ENCODE data around the gene SCTR.

The SCTR gene

DNA sequence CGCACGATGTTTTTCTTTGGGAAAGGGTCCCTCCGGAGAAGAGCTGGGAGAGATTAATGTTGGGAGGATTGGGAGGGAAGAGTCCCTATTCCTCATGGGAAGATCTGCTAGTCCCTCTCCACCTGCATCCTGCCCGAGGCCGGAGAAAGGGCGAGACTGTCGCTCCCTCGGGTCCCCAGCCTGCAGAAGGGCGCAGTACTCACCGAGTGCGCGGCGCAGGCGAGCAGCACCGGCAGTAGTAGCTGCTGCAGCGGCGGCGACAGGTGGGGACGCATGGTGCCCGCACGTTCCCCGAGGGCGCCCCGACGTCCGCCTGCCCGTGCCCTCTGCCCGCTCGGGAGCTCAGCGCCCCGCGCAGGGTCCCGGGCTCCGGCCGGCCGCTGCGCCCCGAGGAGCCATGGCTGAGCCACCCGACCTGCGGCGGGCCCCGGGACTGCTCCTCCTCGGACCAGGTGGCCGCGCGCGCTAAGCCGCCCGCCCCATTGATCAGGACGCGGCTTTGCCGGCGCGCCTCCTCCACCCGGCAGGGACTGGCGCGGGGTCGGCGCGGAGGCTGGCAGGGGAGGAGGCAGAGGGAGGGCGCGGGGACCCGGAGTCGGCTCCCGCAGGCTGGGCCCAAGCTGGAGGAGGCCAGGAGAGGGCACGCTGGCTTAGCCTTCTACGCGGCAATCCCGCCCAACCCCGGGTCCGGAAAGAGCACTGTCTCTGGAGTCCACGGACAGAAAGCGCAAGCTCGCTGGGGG lies at the start of gene SCTR:
Gene SCTR (minus strand): TSS at position 532 of the 743 bp plus-strand sequence. CDS start 257 bp downstream, at position 275.
- FAIRE-seq = no peak

GRCh38 chr2:119567292-119567691 lies 43.0 kb upstream of the SCTR start:
- FAIRE-seq = no peak

GRCh38 chr2:119565481-119565880 lies 41.2 kb upstream of the SCTR start:
- FAIRE-seq = no peak

GRCh38 chr2:119553687-119554344 lies 29.5 kb upstream of the SCTR start:
- FAIRE-seq = no peak

GRCh38 chr2:119552902-119553301 lies 28.6 kb upstream of the SCTR start:
- no peak for FAIRE-seq

DNA sequence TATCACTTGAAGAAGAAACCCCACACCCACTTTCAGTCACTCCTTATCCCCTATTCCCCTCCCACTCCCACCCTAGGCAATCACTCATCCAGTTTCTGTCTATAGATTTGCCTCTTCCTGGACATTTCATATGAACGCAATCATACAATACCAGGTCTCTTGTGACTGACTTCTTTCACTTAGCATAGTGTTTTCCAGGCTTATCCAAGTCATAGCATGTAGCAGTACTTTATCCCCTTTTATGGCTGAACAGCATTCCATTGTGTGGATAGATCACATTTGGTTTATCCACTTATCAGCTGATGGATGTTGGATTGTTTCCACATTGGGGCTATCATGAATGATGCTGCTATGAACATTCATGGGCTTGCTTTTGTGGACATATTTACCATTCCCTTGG lies 26.6 kb upstream of the SCTR start:
- no peak for FAIRE-seq

DNA sequence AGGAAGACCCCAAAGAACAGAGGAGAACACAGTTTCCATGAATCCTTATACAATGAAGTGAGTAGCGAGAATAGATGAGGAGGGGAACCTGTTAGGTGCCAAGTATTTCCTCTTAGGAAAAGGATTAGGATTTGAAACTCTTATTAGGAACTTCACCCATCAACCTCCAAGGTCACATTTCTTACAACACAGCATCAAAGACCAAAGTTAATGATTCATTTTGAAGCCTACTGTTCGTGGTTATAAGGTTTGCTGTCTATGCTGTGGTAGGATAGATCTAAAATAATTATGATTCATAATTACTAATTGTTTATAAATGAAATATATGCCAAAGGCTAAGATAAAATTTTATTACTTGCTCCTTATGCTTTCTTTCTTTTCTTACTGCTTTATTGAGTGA lies 26.1 kb upstream of the SCTR start:
- no peak for FAIRE-seq

DNA sequence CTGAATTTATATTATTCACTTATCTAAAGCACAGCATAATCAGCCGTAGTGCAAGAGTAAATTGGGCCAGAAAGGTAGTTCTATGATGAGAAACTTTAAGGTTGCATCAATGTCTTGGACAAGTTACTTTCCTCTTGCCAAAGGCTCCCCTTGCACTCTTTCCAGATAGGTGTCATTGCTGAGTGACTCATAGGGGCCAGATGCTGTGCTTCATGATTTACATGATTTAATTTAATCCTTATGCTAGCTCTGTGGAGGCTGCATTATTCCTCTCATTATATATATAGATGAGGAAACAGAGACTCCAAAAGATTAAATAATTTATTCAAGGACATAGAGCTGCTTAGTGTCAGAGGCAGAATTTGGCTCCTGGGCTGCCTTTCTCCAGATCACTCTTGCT lies 25.0 kb upstream of the SCTR start:
- FAIRE-seq = no peak

DNA sequence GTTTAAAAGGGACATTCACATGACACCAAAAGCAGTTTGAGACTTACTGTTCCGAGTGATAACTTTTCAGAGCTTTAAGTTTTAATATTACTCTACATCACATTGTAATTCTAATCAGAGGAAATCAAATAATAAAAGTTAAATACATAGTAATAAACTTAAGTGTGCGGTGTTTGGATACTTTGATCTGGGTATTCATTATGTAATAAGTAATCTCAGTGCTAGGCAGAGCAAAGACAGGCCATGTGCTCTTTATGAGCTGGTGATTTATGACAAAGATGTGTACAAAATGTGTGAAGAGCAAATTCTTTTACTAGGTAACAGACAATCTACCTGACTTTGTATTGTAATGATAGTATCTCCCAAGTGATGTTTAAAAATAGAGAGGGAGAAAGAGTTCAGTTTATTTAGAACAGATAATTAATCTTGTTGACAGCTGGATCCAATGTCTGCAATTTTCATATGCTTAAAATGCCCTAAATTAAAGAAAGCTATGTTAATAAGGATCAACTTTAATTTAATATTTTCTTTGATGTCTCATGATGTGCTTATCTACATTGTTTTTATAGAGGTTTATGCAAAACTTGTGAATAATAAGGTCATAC lies 24.3 kb upstream of the SCTR start:
- FAIRE-seq = no peak

- FAIRE-seq = no peak
Measured at GRCh38 chr2:119546447-119546767, 22.1 kb upstream of the SCTR start.

DNA sequence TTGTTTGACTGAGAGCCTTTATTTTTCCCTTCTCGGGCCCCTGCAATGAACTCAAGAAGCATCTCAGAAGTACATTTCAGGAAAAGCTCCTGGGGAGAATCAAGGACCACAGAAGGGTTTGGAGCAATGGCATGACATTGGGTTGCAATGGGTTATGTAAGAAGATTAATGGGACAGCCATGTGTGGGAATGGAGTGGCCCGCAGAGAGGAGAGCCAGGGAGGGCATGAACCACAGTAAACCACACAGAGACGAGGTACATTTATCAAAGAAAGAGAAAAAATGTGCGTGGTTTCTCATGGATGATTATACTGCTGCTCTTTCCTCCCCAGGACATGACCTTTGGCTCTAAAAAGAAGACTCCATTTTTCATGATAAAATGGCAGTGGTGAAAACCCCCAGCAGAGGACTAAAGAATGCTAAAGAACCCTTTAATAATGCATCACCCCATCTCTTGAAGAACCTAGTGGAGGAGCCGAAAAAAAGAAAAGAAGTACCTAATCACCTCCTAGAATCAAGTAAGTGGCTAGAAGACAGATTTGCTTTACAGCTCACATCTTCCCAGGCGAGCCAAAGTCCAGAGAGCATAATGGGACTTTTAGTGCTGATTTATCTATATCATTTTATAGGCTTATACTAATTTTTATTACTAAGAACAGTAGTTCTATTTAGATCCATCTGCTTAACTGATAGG lies 21.6 kb upstream of the SCTR start:
- no peak for FAIRE-seq

- FAIRE-seq = no peak
Measured at GRCh38 chr2:119544939-119545475, 20.7 kb upstream of the SCTR start.

DNA sequence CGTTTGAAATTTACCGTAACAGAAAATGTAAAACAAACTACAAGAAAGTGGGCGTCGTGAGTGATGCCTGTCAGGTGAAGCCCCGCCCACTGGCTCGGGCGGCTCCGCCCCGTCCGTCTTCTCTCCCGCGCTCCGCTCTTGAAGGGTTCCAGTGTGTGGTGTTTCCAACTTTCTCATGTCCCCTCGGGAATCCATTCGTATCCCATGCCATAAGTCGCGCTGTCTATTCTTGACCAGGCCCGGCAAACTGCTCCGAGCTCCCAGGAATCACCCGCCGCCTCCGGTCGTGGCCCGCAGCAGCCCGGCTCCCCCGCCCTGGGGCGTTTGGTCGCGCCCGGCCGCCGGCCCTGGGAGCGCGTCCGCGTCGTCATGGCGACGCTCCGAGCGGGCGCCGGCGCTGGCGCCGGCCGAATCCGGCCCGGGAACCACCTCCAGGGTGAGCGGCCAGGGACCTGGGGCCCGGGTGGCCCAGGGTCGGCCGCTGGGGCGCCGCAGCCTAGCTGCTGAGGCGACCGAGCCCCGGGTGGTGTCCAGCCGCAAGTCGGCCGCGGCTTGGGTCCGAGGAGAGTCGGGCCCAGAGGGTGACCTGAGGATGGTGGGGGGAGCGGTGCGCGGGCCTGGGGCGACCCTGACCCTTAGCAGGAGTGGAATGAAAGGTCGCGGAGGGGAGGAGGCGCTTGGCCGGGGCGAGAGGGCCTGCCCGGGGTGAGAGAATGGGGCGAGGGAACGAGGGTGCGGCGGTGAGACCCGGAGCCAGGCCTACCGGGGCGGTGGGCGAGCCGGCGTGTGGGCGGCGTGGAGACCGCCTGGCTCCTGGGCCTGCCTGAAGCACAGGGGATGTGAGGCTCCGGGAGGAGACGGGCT lies 20.0 kb upstream of the SCTR start, which contains the start of gene CFAP221:
Gene CFAP221 (plus strand): TSS at position 375 of the 864 bp plus-strand sequence. CDS start 1,683 bp downstream, outside the sequence.
- no peak for FAIRE-seq

DNA sequence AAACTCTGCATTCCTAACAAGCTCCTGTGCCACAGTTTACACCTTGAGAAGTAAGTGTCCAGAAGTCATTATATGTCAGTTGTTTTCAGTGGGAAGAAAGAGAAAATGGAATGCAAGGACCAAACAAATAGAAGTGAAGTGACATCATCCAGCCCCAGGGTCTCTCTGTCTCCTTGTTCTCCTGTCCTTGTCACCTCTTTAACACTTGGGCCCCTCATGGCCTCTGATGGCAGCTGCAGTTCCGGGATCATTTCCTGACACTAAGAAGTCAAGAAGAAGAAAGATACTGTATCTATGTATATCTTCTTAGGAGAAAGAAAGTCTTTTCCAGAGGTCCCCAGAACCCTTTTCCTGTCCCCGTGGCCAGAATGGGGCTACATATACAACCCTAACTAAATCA lies 17.2 kb upstream of the SCTR start:
- no peak for FAIRE-seq

GRCh38 chr2:119537792-119538191 lies 13.5 kb upstream of the SCTR start:
- FAIRE-seq = no peak

GRCh38 chr2:119536707-119537106 lies 12.4 kb upstream of the SCTR start:
- no peak for FAIRE-seq

- FAIRE-seq = no peak
Measured at GRCh38 chr2:119536211-119536610, 11.9 kb upstream of the SCTR start.

DNA sequence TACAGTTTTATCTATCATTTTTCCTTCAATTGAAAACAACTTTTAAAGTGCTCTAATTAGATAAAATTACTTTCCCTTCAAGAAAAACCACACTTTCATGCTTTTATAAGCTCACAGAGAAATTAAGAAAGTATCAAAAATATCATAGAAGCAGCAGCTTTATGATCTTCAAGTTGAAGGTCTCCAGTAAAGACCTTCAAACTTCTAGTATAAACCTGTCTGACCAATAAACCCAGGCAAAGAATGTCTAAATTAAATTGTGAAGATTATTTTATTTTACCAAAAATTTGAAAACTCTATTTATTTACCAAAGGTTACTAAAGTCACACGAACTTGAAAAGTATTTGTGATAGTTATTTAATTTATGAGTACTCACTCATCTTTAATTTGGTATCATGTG lies 9.3 kb upstream of the SCTR start:
- no peak for FAIRE-seq

DNA sequence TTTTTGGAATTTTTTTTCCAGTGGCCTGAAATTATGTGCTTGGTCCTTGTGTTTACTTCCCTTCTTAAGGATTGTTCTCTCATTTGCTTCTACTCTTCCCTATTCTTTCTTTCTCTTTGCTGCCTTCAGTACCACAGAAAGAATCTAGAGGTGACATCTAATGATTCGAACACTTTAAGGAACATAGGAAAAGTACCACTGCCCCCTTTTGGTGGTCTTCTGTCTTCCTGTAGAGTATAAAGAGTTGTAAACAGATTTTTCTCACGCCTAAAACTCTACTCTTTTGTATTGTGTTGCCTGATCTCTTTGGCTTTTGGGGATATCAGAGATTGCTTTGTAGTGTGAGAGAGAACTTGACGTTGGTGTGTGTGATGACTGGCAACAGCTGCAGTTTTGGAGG lies 7.0 kb upstream of the SCTR start:
- FAIRE-seq = no peak

GRCh38 chr2:119527999-119528398 lies 3.7 kb upstream of the SCTR start:
- no peak for FAIRE-seq

DNA sequence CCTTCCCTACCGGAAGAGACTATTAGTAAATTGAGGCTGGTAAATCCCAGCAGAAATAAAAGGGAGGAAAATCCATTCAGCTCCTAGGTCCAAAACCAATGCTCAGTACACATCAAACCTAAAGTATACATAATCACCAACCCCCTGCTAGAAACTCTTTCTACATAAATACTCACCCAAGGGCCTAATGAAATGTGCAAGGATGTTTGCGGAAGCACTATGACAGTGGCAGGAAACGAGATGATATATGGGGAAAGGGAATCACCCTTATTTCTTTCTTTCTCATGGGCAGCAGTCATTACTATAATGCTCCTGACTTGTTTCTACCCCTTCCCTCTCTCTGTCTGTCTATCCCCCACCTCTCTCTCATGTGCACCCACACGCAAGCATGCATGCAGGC lies 1.3 kb upstream of the SCTR start:
- FAIRE-seq = no peak

- no peak for FAIRE-seq
Measured at GRCh38 chr2:119523383-119523951, 816 bp downstream of the SCTR start.

Data from endometrium (tissue), 2 donors.